Measurements from ENCODE around the gene UBE4B. TPM values are rescaled to one million over a fixed set of nuclear protein-coding genes. Genes with fewer than 3 reads are reported as not detected.
"Not testable (repeated sequence)": the region's sequence is repeated elsewhere in the genome, so short reads cannot be mapped to it uniquely, and the experiment has no call there.

UBE4B gene
- total RNA-seq, 1 experiment from 2014 or later = 33.5 TPM

DNA sequence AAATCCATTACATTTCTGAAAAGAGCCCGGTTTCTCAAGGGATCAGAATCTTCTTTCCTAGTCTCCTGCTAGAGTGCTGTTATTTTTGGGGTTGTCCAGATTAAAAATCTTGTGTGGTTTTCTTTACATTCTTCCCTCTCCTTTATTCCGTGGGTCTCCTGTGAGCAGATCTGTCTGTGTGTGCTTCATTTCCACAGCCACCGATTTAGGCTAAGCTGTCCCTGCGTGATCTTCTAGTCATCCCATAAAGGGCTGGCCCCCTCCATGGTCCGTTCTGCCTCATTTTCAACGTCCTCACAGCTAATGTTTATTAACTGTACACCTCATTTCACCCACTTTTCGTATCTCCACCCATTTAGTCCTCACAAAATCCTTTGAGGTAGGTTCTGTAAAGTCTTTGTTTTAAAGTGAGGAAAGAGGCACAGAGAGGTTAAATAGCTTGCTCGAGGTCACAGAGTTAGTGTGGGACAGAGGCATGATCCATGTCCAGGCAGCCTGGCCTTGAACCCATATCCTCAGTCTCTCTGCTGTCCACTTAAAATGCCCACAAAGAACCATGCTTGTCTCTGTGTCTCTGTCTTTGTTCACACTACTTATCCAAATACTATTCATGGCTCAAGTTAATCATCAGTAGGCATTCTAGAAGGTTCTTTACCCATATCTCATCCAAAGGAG, 139.4 kb downstream of the UBE4B start:
- DNase-seq (ENCODE audit: low read depth) = no peak

DNA sequence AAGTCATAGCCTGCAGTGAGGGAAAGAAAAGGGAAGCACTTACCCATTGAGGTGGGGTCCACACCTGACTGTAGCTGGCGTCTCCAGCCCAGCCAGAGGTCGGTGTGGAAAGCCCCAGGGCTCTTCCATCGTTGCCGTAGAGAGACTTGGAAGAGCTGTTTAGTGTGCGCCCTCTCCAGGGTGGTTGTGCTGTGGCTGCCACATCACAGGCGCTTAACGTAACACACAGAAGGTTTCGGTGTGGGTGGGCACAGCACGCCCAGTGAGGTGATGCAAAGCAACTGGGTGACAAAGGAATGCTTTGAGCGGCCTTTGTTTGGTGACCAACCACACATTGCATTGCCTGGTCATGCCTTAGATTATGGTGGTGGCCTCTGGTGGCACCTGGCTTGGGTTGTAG, 140.8 kb downstream of the UBE4B start:
- no peak for DNase-seq (ENCODE audit: low read depth)

DNA sequence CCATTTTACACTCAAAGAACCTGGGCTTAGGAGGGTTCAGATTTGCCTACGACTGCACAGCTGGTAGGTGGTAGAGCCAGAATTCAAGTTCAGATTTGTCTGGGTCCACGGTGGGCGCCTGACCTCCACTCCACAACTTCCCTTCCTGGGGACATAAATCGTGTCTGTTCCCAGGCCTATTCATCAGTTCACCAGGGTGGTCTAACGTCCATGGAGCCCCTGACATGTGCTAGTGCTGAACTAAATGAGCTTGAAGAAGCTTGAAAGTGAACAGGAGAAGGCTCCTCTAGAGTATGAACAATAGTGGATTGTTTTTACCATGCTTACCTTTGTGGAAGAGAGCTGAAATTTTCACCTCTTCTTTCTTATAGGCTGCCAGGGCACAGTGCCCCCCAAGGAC, 145.1 kb downstream of the UBE4B start:
- no peak for DNase-seq (ENCODE audit: low read depth)

GRCh38 chr1:10178597-10179405, 146.0 kb downstream of the UBE4B start:
- no peak for DNase-seq (ENCODE audit: low read depth)

DNA sequence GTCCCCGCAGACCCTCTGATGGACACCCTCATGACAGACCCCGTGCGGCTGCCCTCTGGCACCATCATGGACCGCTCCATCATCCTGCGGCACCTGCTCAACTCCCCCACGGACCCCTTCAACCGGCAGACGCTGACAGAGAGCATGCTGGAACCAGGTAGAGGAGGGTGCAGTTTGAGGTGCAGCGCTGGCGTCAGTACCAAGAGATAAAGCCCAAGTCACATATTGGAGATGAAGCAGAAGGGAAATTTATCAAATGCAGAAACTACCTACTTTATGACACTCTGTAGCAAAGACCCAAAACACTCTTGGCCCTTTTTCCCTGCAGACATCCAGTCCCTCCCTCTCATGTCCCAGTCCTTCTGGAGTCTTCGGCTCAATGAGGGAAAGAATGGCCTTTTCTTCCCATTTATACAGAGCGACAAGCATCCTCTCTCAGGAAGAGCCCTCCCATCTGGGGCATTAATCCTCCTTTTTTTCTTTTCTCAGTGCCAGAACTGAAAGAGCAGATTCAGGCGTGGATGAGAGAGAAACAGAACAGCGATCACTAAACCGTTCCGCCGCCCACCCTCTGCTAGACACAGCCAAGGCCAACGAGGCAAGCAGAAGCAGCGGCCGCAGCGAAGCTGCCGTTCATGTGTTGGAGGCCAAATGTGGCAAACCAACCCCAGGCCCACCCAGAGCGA, 146.8 kb downstream of the UBE4B start:
- DNase-seq (ENCODE audit: low read depth) = no peak

- no peak for DNase-seq (ENCODE audit: low read depth)
Measured at GRCh38 chr1:10181154-10181553, 148.4 kb downstream of the UBE4B start.

DNA sequence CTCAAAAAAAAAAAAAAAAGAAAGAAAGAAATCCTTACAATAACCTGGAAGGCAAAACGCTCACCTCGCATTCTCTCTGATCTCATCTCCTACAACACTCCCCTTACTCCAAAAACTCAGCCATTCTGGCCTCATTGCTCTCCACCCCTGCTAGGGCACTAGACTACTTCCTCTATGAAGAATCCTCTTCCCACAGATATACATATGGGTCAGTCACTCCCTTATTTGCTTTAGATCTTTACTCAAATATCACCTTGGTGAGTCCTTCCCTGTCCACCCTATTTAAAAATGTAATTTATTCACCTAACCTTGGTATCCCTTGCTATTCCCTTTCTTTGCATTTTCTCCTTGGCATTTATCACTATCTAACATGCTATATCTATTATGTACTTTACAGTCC, 153.0 kb downstream of the UBE4B start:
- DNase-seq (ENCODE audit: low read depth) = no peak

DNA sequence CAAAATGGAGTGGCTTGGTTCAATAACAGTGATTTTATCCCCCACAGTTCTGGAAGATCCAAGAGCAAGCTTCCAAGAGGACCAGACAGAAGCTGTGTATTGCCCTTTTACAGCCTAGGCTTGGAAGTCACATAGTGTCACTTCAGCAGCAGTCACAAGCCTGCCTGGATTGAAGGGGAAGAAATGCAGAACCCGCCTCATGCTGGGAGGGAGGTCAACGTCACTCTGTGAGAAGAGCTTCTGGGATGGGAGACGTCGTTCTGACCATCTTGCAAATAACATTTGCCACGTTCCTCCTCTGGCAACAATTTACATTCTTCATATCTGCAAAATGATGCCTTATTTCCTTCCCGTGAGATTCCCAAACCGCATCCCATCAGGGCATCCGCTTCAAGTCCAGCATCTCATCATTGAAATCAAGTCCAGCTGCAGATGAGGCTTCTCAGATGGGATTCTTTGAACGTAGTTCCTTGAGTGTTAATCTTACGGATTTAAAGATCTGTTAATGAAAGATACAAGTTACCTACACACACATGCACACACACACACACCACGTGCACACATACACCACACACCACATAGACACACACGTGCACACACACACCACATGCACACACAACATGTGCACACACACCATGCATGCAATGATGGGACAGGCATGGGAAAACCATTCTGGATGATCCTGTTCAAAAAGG, 153.7 kb downstream of the UBE4B start:
- no peak for DNase-seq (ENCODE audit: low read depth)

DNA sequence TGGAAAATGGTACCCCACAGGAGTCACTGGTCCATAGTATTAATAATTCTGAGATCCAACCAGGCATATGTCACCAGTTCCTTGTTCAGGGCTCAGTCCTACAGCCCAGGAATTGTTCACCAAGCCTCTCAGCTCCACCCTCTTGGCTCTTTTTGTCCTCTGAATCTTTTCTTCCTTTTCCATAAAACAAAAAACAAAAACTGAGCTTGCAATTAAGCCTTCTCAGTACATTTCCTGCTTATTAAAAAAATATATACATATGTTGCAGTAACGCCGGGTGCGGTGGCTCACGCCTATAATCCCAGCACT, 154.2 kb downstream of the UBE4B start:
- no peak for DNase-seq (ENCODE audit: low read depth)

- DNase-seq (ENCODE audit: low read depth) = no peak
Measured at GRCh38 chr1:10188133-10188650, 155.4 kb downstream of the UBE4B start.

- no peak for DNase-seq (ENCODE audit: low read depth)
Measured at GRCh38 chr1:10189659-10190058, 156.9 kb downstream of the UBE4B start.

GRCh38 chr1:10192263-10192662, 159.5 kb downstream of the UBE4B start:
- DNase-seq (ENCODE audit: low read depth) = no peak

DNA sequence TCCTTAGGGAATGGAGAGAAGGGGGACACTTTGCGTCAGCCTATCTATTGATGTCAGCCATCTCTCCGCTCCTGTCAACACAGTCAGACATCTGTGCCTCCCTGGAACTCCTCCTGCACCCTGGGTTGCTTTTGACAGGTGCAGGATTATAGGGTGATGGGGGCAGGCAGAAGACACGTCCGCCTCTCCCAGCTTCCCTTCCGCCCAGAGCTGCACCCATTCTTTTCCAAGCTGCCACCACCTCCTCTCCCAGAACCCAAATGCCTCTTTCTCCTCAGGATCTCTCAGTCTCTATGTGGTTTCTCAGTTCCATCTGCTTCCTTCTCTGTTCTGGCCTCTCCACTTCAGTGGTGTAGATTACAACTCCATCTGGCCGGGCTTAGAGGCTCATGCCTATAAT, 160.5 kb downstream of the UBE4B start:
- no peak for DNase-seq (ENCODE audit: low read depth)

DNA sequence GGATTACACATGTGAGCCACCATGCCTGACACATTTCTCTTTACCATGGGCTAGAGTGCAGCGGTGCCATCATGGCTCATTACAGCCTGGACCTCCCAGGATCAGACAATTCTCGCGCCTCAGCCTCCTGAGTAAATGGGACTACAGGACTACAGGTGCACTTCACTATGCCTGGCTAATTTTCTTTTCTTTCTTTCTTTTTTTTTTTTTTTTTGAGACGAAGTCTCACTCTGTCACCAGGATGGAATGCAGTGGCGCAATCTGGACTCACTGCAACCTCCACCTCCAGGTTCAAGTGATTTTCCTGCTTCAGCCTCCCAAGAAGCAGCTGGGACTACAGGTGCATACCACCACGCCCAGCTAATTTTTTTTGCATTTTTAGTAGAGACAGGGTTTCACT, 162.8 kb downstream of the UBE4B start:
- no peak for DNase-seq (ENCODE audit: low read depth)

DNA sequence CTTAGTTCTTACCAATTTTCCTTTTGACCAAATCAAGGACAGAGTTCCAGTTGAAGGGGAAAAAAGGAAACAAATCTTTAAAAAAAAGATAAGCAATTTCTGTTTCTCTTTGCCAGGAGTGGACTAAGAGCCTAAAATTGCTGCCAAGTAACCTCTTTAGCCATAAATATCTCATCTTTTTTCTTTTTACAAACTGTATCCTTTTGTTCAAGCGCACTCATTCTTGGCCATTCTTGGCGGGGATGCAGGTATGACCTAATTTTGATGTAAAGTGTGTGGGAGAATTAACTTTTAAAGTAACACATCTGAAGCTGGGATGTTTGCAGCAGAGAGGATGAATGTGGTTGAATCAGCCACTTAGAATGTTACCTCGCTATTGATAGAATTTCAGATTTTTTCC, 164.2 kb downstream of the UBE4B start:
- no peak for DNase-seq (ENCODE audit: low read depth)

DNA sequence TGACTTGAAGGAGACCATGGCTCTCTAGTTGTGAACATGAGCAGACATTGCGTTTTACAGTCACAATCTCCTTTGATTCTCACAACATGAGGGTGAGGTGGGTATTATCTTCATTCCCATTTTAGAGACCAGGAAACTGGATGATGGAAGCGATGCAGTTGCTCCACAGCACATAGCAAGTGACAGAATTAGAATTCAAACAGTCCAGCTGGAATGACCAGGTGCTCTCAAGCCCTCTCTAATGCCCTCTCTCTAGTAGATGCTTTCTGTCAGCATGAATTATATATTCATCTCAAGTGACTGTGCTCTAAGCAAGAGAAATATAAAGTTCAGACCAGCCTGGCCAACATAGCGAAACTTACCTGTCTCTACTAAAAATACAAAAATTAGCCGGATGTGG, 167.9 kb downstream of the UBE4B start:
- DNase-seq (ENCODE audit: low read depth) = no peak

GRCh38 chr1:10204003-10204642, 171.4 kb downstream of the UBE4B start:
- DNase-seq (ENCODE audit: low read depth) = no peak

DNA sequence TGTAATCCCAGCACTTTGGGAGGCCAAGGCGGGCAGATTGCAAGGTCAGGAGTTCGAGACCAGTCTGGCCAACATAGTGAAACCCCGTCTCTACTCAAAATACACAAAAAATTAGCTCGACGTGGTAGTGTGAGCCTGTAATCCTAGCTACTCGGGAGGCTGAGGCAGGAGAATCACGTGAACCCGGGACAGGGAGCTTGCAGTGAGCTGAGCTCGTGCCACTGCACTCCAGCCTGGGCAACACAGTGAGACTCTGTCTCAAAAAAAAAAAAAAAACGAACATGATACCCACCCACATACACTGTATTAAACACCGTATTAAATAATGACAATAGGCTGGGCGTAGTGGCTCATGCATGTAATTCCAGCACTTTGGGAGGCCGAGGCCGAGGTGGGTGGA, 172.4 kb downstream of the UBE4B start:
- not testable (repeated sequence) for DNase-seq (ENCODE audit: low read depth)

- no peak for DNase-seq (ENCODE audit: low read depth)
Measured at GRCh38 chr1:10207810-10208209, 175.1 kb downstream of the UBE4B start.

DNA sequence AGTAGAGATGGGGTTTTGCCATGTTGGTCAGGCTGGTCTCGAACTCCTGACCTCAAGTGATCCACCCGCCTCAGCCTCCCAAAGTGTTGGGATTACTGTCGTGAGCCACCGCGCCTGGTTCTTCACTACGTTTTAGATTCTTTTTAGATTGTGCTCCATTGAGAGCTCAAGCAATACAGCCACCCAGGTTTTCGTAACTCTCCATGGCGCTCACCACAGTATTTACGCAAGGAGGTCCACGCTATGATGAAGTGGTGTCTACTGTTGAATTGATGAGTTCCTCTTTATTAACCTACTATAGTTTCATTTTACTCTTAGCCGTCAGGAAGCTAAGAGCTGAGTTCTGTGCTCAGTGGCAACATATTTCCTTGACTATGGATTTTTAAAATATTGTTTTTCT, 175.8 kb downstream of the UBE4B start:
- no peak for DNase-seq (ENCODE audit: low read depth)

DNA sequence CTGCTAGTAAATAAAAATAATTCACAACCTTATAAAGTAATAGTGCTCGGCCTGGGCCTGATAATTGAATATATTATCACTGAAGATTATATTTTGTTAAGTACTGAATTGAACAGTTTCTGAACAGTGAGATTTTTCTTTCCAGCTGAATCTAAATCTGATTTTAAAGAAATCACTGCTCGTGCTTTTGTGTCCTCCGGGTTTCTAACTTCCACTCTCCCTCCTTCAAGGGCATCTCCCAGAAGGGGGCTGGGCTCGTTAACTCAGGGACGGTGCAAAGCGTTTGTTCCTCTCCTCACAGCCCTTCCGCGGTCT, 176.8 kb downstream of the UBE4B start:
- DNase-seq (ENCODE audit: low read depth) = no peak

Data from RPMI7951 (cell line).